Right cardiac atrium (tissue), 5 donors: ENCODE measurements around the gene KLHL7. TPM values are rescaled to one million over a fixed set of nuclear protein-coding genes. Genes with fewer than 3 reads are reported as not detected.
A peak's percentile ranks its signal among the peaks of the same experiment; 100 is the strongest.

Experiments
- ATAC-seq, 2 donors: fragments of 200-7000 bp; cut with Tn5 transposase; one replicate each; pipeline versions ENCODE4 v1.8.0 to v1.9.1; 2020; ENCODE audit warnings: moderate library complexity in 2 of 2, mild to moderate bottlenecking in 1 of 2
- DNase-seq, 3 donors: peaks; one replicate each; pipeline ENCODE4 v3.0.0-alpha.2; 2020
- H3K27ac ChIP-seq: one replicate; pipeline ENCODE4 v1.5.1; 2013; ENCODE audit warnings: mild to moderate bottlenecking, low read length, control low read depth, moderate library complexity
- H3K27me3 ChIP-seq: one replicate; pipeline ENCODE4 v1.6.1; 2013; ENCODE audit not compliant: control insufficient read depth, insufficient read depth
- H3K4me1 ChIP-seq: one replicate; pipeline ENCODE4 v1.6.1; 2013; ENCODE audit warnings: low read length; ENCODE audit not compliant: control insufficient read depth, insufficient read depth
- H3K4me3 ChIP-seq: one replicate; pipeline ENCODE4 v1.5.1; 2013; ENCODE audit warnings: low read length, control low read depth
- H3K9me3 ChIP-seq: one replicate; pipeline ENCODE4 v1.6.1; 2013; ENCODE audit warnings: low read length; ENCODE audit not compliant: control insufficient read depth
- WGBS: extraction: QIAGEN DNeasy Blood & Tissue Kit; methylation state at CpG from one replicate; pipeline ENCODE4 v1.1.7; 2013; 5-methylcytosine and 5-hydroxymethylcytosine counted together
- intact Hi-C, 4 donors: fragments of 100-400 bp; cut with DNase I; formaldehyde crosslinking; loops; one replicate each; pipeline versions ENCODE4 v1.11.0 to v1.14.0; 2022 to 2023
- long read RNA-seq, 4 donors: library from polyadenylated mRNA; unstranded; transcript quantifications; one replicate each; pipeline ENCODE4 v2.0.0, GENCODE V29; 2020 to 2021
- polyA plus RNA-seq: library from polyadenylated mRNA; stranded (reverse); fragments of 200-250 nt; gene quantifications from one replicate; pipeline ENCODE4 v1.2.3, GENCODE V29; 2013
- total RNA-seq, 4 donors: library from RNA; stranded (reverse); fragmentation: NEBNext Ultra II Directional; extraction: Animal tissue kit (Norgen Biotek cat#: 25700); gene quantifications; one replicate each; pipeline ENCODE4 v1.2.1, GENCODE V29; 2021
- donor health status: healthy with polysubstance abuse.
- donor health status: DM: no; HTN: yes; CAD: no.
- donor health status: DM: no; HTN: no; CAD: no.
- donor health status: DM: no; HTN: yes; CAD: no; lungs with severe emphysema.
- donor health status: DM: yes; HTN: yes; CAD: no.

KLHL7 gene, protein sequence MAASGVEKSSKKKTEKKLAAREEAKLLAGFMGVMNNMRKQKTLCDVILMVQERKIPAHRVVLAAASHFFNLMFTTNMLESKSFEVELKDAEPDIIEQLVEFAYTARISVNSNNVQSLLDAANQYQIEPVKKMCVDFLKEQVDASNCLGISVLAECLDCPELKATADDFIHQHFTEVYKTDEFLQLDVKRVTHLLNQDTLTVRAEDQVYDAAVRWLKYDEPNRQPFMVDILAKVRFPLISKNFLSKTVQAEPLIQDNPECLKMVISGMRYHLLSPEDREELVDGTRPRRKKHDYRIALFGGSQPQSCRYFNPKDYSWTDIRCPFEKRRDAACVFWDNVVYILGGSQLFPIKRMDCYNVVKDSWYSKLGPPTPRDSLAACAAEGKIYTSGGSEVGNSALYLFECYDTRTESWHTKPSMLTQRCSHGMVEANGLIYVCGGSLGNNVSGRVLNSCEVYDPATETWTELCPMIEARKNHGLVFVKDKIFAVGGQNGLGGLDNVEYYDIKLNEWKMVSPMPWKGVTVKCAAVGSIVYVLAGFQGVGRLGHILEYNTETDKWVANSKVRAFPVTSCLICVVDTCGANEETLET
- total RNA-seq (100 to 1,000 TPM in 1 of 4 donors, 10 to 100 TPM in 3; 68.8 to 106 (median 83.2) TPM), polyA plus RNA-seq (61.7 TPM)
- long read RNA-seq, donor 1, full-length matches to known transcripts = 258 of 290 reads
- long read RNA-seq, donor 1, partial matches to known transcripts = 12 of 290 reads
- long read RNA-seq, donor 1, other reads (novel, unspliced or antisense) = 20 of 290 reads
- long read RNA-seq, donor 2, full-length matches to known transcripts = 106 of 132 reads
- long read RNA-seq, donor 2, partial matches to known transcripts = 14 of 132 reads
- long read RNA-seq, donor 2, other reads (novel, unspliced or antisense) = 12 of 132 reads
- long read RNA-seq, donor 3, full-length matches to known transcripts = 452 of 542 reads
- long read RNA-seq, donor 3, partial matches to known transcripts = 36 of 542 reads
- long read RNA-seq, donor 3, other reads (novel, unspliced or antisense) = 54 of 542 reads
- long read RNA-seq, donor 4, full-length matches to known transcripts = 112 of 143 reads
- long read RNA-seq, donor 4, partial matches to known transcripts = 16 of 143 reads
- long read RNA-seq, donor 4, other reads (novel, unspliced or antisense) = 15 of 143 reads

DNA sequence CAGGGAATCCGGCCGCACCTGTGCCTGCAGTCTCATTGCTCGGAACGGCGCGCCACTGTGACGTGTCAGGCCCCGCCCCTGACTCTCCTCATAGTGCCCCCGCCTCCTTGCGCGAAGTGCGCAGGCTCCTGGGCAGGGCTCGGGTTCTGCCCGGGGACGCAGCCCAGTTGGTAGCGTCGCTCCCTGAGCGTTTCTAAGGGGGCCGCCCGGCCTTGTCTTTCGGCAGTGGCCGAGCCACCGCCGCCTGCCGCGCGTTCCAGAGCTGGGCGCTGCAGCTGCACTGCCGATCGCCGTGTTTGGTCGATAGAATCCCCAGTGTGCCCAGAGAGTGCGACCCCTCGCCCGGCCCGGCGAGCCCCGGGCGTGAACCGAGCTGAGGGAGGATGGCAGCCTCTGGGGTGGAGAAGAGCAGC, at the start of gene KLHL7:
TSS of gene KLHL7 (plus strand) at position 142 of the 413 bp plus-strand sequence. CDS start at position 384, 242 bp downstream.
- DNase-seq (peak; percentile 97 to 99 (median 99)), ATAC-seq (peak; percentile 99 to 100)
- Histone ChIP-seq H3K27ac (peak within 1 kb of the TSS; percentile 95), H3K4me3 (peak within 1 kb of the TSS; percentile 90), H3K9me3 (no peaks in the 10 kb centered on the region), H3K4me1 (peaks cover 5% of the 10 kb centered on the region), H3K27me3 (no peaks in the 10 kb centered on the region)
- WGBS = under 1% methylated on average over 40 of the region's 40 CpGs
- intact Hi-C loops = loop anchor here (5.0 to 10.0 kb wide), 2 partner anchors 69 to 77 kb away; partner anchors contain the start of gene NUP42 (in 3 of the 4)

DNA sequence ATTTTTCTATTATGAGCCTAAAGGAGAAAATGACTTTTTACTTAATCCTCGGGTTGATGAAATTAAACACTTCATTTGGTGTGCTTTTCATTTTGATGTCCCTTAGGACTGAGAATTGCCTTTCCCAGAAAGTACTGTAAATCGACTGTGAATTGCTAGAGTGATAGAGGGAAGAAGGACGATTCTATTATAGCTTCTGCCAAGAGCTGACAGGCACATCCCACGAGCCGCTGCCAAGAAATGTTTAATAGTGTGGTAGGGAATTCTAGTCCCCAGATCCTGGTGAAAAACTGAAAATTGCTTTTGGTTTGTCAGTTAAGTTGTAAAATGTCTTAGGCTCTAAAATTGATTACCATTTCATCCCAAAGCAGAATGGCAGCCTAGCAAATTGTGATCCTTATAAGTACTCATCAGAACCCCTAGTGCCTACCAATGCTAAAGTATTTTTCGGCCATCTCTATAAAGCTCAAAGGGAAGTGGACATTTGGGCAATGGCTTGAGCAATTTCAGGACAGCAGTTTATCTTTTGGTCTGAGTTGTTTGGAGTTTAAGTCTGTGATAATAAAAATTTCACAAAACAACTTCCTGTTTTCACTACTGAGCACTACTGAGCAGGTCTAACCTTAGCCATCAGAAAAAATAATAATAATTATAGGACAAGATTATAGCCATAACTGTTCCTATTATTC, 47.0 kb upstream of the KLHL7 start:
- Histone ChIP-seq H3K27ac (no peak overlapping the region), H3K4me3 (no peak overlapping the region), H3K27me3 (no peaks in the 10 kb centered on the region), H3K4me1 (no peaks in the 10 kb centered on the region), H3K9me3 (no peaks in the 10 kb centered on the region)
- DNase-seq = no peak
- WGBS = 34% methylated on average over 6 of the region's 6 CpGs
- intact Hi-C loops = loop anchor here in 3 of 4 donors (5.0 to 10.0 kb wide), 4 partner anchors 124 to 504 kb away; no protein-coding TSS in a partner anchor
- no peak for ATAC-seq

DNA sequence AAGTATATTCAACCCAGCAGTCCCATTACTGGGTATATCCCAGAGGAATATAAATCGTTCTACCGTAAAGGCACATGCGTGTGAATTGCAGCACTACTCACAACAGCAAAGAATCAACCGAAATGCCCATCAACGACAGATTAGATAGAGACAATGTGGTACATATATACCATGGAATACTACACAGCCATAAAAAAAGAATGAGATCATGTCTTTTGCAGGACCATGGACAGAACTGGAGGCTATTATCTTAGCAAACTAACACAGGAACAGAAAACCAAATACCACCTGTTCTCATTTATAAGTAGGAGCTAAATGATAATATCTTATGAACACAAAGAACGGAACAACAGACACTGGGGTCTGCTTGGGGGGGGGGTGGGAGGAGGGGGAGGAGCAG, 44.3 kb upstream of the KLHL7 start:
- Histone ChIP-seq H3K4me3 (no peak overlapping the region), H3K27ac (no peak overlapping the region), H3K9me3 (no peaks in the 10 kb centered on the region), H3K4me1 (no peaks in the 10 kb centered on the region), H3K27me3 (no peaks in the 10 kb centered on the region)
- no peak for DNase-seq
- WGBS = 94% methylated on average over 6 of the region's 6 CpGs
- intact Hi-C loops = no loop called here
- no peak for ATAC-seq

DNA sequence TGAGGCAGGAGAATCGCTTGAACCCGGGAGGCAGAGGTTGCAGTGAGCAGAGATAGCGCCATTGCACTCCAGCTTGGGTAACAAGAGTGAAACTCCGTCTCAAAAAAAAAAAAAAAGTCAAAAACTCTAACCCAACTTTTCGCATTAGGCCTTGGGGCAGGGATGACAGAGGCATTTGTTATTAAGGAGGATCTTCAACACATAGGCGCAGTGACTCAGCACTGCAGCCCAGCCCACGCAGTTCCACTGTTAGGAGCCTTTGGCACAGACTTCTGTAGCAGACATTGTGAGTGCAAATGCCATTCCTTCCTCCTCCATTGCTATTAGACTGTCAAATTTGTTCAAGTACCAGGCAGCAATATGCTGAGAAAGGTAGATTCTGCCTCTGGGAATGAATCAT, 43.1 kb upstream of the KLHL7 start:
- no peaks in the 10 kb centered on the region for H3K4me1 ChIP-seq
- H3K27ac ChIP-seq = no peak overlapping the region
- 88% methylated on average over 7 of the region's 7 CpGs for WGBS
- no peaks in the 10 kb centered on the region for H3K9me3 ChIP-seq
- ATAC-seq = no peak
- no peaks in the 10 kb centered on the region for H3K27me3 ChIP-seq
- intact Hi-C loops = no loop called here
- DNase-seq = no peak
- H3K4me3 ChIP-seq = no peak overlapping the region

DNA sequence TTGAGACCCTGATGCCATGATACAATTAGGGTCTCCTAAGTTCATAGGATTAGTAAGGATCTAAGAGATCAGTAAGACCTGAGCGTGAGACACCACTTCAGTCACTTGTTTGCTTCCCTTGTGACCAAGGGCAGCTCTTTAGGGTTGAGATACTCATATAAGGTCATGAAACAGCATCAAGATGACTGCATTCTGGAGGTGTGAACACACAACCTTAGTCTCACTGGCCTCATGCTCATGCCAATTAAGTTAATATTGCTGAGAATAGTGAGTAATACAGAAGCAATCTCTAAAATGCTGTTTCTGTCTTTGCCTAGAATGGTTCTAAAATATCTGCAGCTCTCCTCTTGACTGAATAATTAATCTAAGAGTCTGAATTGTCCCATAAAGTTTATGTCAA, 39.6 kb upstream of the KLHL7 start:
- Histone ChIP-seq H3K27ac (no peak overlapping the region), H3K27me3 (no peaks in the 10 kb centered on the region), H3K4me1 (no peaks in the 10 kb centered on the region), H3K4me3 (no peak overlapping the region), H3K9me3 (no peaks in the 10 kb centered on the region)
- no peak for DNase-seq
- intact Hi-C loops = no loop called here
- ATAC-seq = peak in 1 of 2 donors; percentile 45
- 74% methylated on average over 1 of the region's 1 CpG for WGBS

DNA sequence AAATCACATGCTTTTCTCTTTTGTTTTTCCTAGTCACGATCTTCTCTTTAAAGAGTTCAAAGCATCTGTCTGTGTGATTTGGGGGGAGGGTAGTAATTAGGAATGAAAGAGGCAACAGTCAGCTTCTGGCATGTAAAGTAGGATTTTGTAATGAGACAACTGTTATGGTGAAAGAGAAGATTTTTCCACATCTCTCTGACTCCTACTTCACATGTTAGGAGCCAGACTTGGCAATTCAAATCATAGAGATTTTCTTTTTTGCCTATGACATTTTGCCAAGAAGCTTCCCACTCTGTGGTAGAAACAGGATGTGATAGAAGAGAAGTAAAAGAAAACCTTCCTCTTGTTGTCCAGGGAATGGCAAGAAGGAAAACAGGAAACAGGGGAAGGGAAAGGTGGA, 38.3 kb upstream of the KLHL7 start:
- no peak overlapping the region for H3K27ac ChIP-seq
- DNase-seq (no peak), ATAC-seq (peak in 1 of 2 donors; percentile 26)
- H3K9me3 ChIP-seq = no peaks in the 10 kb centered on the region
- intact Hi-C loops = no loop called here
- 42% methylated on average over 1 of the region's 1 CpG for WGBS
- no peaks in the 10 kb centered on the region for H3K4me1 ChIP-seq
- no peak overlapping the region for H3K4me3 ChIP-seq
- H3K27me3 ChIP-seq = no peaks in the 10 kb centered on the region

DNA sequence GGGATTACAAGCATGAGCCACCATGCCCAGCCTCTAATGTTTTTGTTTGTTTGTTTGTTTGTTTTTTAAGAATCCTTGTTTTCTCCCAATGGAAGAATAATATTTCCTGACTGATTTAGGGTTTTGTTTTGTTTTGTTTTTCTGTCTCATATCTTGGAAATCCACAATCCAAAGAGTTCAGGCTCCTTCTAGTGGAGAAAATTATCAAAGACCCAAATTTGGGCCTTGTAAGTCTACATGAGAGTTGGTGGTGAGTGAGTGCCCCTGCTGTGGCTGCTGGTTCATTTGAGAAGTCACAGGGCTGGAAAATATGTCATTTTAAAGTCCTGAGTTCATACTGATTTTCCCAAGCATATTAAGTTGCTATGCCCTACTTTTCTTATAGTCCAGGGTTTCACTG, 33.5 kb upstream of the KLHL7 start:
- H3K27ac ChIP-seq = no peak overlapping the region
- H3K4me3 ChIP-seq = no peak overlapping the region
- no peaks in the 10 kb centered on the region for H3K27me3 ChIP-seq
- H3K9me3 ChIP-seq = no peaks in the 10 kb centered on the region
- intact Hi-C loops = no loop called here
- DNase-seq (no peak), ATAC-seq (no peak)
- no peaks in the 10 kb centered on the region for H3K4me1 ChIP-seq

DNA sequence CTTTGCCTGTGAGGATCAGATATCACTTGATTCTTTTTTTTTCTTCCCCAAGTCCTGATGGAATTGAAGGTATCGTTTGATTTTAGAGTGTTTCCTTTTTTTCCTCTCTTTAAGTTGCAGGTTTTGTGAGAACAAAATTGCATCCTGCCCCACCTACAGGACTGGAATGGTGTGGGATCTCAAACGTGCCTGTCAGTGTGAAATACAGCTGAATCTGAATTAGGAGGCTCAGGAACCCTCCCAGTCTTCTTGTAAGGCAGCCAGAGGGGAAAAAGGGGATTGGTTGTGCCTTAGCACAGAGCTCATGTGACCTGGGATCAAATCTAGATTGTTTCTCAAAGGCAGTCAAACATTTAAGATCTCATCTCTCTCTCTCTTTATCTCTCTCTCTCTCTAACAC, 32.7 kb upstream of the KLHL7 start:
- intact Hi-C loops = no loop called here
- ATAC-seq = no peak
- Histone ChIP-seq H3K9me3 (no peaks in the 10 kb centered on the region), H3K27ac (no peak overlapping the region), H3K4me3 (no peak overlapping the region), H3K27me3 (no peaks in the 10 kb centered on the region), H3K4me1 (peaks cover 2% of the 10 kb centered on the region)
- no peak for DNase-seq
- 21% methylated on average over 2 of the region's 2 CpGs for WGBS

DNA sequence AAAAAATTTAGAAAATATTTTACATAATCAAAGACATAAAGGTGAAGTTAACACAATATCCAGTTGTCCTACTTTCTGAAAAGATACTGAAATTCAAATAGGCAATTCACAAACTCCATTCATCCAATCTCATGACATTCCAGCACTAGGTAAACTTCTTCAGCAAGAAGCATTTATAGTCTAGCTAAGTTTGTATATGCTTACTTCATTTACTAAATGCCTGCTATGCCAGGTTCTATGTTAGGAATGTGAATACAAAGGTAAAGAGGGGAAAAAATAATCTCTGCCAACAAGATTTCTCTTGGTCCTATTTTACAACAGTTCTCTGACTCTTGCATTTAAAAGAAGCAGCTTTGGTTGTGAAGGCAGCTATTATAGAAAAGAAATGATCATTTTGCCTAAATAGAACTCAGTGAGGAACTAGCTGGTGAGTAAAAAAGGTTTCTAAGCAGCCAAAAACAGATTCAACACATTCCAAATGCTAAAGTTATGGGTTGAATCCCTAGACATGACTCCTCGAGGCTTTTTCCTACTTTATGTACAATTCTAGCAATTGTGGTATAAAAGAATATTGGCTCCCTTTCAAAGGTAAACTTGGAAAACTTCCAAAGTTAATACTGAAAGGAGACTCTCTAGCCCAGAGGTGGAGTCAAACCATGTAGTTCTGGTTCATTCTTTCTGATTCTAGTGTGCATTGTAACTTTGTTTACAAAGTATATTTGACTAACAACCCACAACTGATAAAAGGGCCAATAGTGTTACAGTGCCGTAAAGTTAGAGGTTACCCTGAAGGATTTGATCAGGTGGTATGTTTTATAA, 30.9 kb upstream of the KLHL7 start:
- DNase-seq = no peak
- Histone ChIP-seq H3K9me3 (no peaks in the 10 kb centered on the region), H3K4me3 (no peak overlapping the region), H3K27ac (no peak overlapping the region), H3K27me3 (no peaks in the 10 kb centered on the region), H3K4me1 (peaks cover 2% of the 10 kb centered on the region)
- intact Hi-C loops = no loop called here
- no peak for ATAC-seq
- WGBS = 33% methylated on average over 2 of the region's 2 CpGs

DNA sequence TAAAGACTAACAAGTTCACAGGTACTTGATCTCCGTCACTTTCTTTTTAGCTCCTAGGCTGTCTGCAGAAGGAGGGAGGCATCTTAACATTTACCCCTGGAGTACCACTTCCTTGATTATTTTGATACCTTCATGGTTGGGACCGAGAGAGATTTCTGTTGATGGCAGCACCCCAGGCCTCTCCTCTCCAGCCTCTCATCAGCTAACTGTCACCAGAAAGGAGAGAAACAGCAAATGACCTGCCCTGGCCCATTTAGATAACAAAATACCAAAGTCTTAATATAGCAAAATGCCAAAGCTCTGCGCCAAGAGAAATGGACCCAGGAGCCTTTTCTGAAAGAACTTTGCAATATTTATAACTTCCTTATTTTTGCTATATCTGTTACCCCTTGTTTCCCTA, 30.0 kb upstream of the KLHL7 start:
- 43% methylated on average over 3 of the region's 3 CpGs for WGBS
- ATAC-seq (peak; percentile 65 to 67), DNase-seq (no peak)
- Histone ChIP-seq H3K27me3 (no peaks in the 10 kb centered on the region), H3K27ac (peak overlapping the region; percentile 6), H3K9me3 (no peaks in the 10 kb centered on the region), H3K4me1 (peaks cover 2% of the 10 kb centered on the region), H3K4me3 (no peak overlapping the region)
- intact Hi-C loops = no loop called here
